ENCODE data around the gene SLC35F1.
"Not testable (repeated sequence)": the region's sequence is repeated elsewhere in the genome, so short reads cannot be mapped to it uniquely, and the experiment has no call there.

Gene SLC35F1

GRCh38 chr6:117906958-117907600, at the start of gene SLC35F1:
SLC35F1 (plus strand) TSS chr6:117907264.
- peak; percentile 37 to 60 for DNase-seq

GRCh38 chr6:117858601-117859000, 48.5 kb upstream of the SLC35F1 start:
- not testable (repeated sequence) for DNase-seq

- DNase-seq: no peak
Observed at GRCh38 chr6:117861545-117861944, 45.5 kb upstream of the SLC35F1 start.

- DNase-seq: no peak
Observed at GRCh38 chr6:117866561-117866960, 40.5 kb upstream of the SLC35F1 start.

GRCh38 chr6:117870486-117871242, 36.4 kb upstream of the SLC35F1 start:
- no peak for DNase-seq

- DNase-seq: no peak
Observed at GRCh38 chr6:117880824-117881223, 26.2 kb upstream of the SLC35F1 start.

GRCh38 chr6:117890172-117890571, 16.9 kb upstream of the SLC35F1 start:
- DNase-seq: no peak

- DNase-seq: peak in 1 of 2 experiments; percentile 65
Observed at GRCh38 chr6:117906507-117906957, 532 bp upstream of the SLC35F1 start.

- peak in 1 of 2 experiments; percentile 2 for DNase-seq
Observed at GRCh38 chr6:117907601-117908245, 659 bp downstream of the SLC35F1 start.

- DNase-seq: no peak
Observed at GRCh38 chr6:117908246-117909068, 1.4 kb downstream of the SLC35F1 start.

GRCh38 chr6:117909638-117910037, 2.6 kb downstream of the SLC35F1 start:
- DNase-seq: no peak

- no peak for DNase-seq
Observed at GRCh38 chr6:117910549-117910948, 3.5 kb downstream of the SLC35F1 start.

- DNase-seq: no peak
Observed at GRCh38 chr6:117911150-117911549, 4.1 kb downstream of the SLC35F1 start.

GRCh38 chr6:117911660-117912059, 4.6 kb downstream of the SLC35F1 start:
- no peak for DNase-seq

GRCh38 chr6:117915846-117916245, 8.8 kb downstream of the SLC35F1 start:
- peak in 1 of 2 experiments; percentile 2 for DNase-seq

GRCh38 chr6:117916483-117916882, 9.4 kb downstream of the SLC35F1 start:
- DNase-seq: no peak

- no peak for DNase-seq
Observed at GRCh38 chr6:117917176-117917575, 10.1 kb downstream of the SLC35F1 start.

- peak in 1 of 2 experiments; percentile 1 for DNase-seq
Observed at GRCh38 chr6:117918454-117918853, 11.4 kb downstream of the SLC35F1 start.

GRCh38 chr6:117919275-117919674, 12.2 kb downstream of the SLC35F1 start:
- no peak for DNase-seq

- DNase-seq: no peak
Observed at GRCh38 chr6:117919775-117920729, 13.0 kb downstream of the SLC35F1 start.

- DNase-seq: no peak
Observed at GRCh38 chr6:117924690-117925089, 17.6 kb downstream of the SLC35F1 start.

- DNase-seq: no peak
Observed at GRCh38 chr6:117927866-117928265, 20.8 kb downstream of the SLC35F1 start.

Data from Kasumi-1 (cell line).